AG09309 (cell line): Measurements from ENCODE around the gene VIM.

Source experiments
- DNase-seq: peaks from one replicate; pipeline ENCODE4 v3.0.0-alpha.2; 2010; ENCODE audit warnings: low read depth
- H3K4me3 ChIP-seq: 2 replicates; pipeline ENCODE4 v1.5.1; 2011; ENCODE audit warnings: mild to moderate bottlenecking, low read depth, low read length, moderate library complexity; ENCODE audit not compliant: control insufficient read depth
- CTCF ChIP-seq: IDR thresholded peaks from 2 replicates; pipeline ENCODE4 v1.5.1; 2011; ENCODE audit warnings: mild to moderate bottlenecking, low read depth, low read length, inconsistent platforms; ENCODE audit not compliant: insufficient read depth, control insufficient read depth; ENCODE audit errors: missing control alignments

The VIM gene

GRCh38 chr10:17219024-17219423, 9.0 kb upstream of the VIM start:
- no peak overlapping the region for H3K4me3 ChIP-seq
- TF ChIP-seq CTCF, result no peak
- no peak for DNase-seq

- no peak overlapping the region for H3K4me3 ChIP-seq
- DNase-seq, result no peak
- TF ChIP-seq CTCF, result no peak
Observed at GRCh38 chr10:17220652-17221100, 7.4 kb upstream of the VIM start.

GRCh38 chr10:17222329-17222728, 5.7 kb upstream of the VIM start:
- DNase-seq, result no peak
- no peak for TF ChIP-seq CTCF
- H3K4me3 ChIP-seq, result no peak overlapping the region

- no peak for TF ChIP-seq CTCF
- H3K4me3 ChIP-seq, result no peak overlapping the region
- DNase-seq, result no peak
Observed at GRCh38 chr10:17225808-17226207, 2.2 kb upstream of the VIM start.

GRCh38 chr10:17226891-17227303, 1.1 kb upstream of the VIM start:
- H3K4me3 ChIP-seq, result no peak overlapping the region
- no peak for DNase-seq
- TF ChIP-seq CTCF, result no peak

- no peak for DNase-seq
- TF ChIP-seq CTCF, result peak; percentile 44
- H3K4me3 ChIP-seq, result peak overlapping the region; percentile 90
Observed at GRCh38 chr10:17227367-17228090, 512 bp upstream of the VIM start.
